Activated CD8-positive, alpha-beta memory T cell treated with anti-CD3 and anti-CD28 coated beads for 36 hours (primary cell): ENCODE measurements around the gene ADI1. TPM values are rescaled to one million over a fixed set of nuclear protein-coding genes. Genes with fewer than 3 reads are reported as not detected.
"Not testable (repeated sequence)": the region's sequence is repeated elsewhere in the genome, so short reads cannot be mapped to it uniquely, and the experiment has no call there.

Experiments
- CTCF ChIA-PET: fragments of 350-600 bp; sonication (Branson Sonifier 250); formaldehyde crosslinking; loops from one replicate; lab custom pipeline; 2021; ENCODE audit warnings: antibody characterized with exemption; lab: Charles Lee
- POLR2A ChIA-PET: fragments of 350-600 bp; sonication (Branson Sonifier 250); formaldehyde crosslinking; loops from one replicate; lab custom pipeline; 2021; ENCODE audit warnings: antibody characterized with exemption; lab: Charles Lee
- total RNA-seq, 2 experiments: library from RNA; stranded (reverse); gene quantifications; one replicate each; pipeline ENCODE4 v1.2.3, GENCODE V29; 2021

Gene ADI1
- total RNA-seq, 2 experiments from 2014 or later: 29.2 to 31.1 TPM

GRCh38 chr2:3533836-3534235 is 14.5 kb upstream of the ADI1 start:
- CTCF ChIA-PET: no interaction called here
- POLR2A ChIA-PET: no interaction called here

- POLR2A ChIA-PET: no interaction called here
These were observed 13.6 kb upstream of the ADI1 start for GRCh38 chr2:3532941-3533340.

GRCh38 chr2:3529316-3530025 is 10.1 kb upstream of the ADI1 start:
- POLR2A ChIA-PET: no interaction called here
- CTCF ChIA-PET: no interaction called here

More at GRCh38 chr2:3532941-3533340, 13.6 kb upstream of the ADI1 start:
- CTCF ChIA-PET: no interaction called here

GRCh38 chr2:3527886-3528785 is 8.8 kb upstream of the ADI1 start:
- ChIA-PET CTCF (no interaction called here), POLR2A (no interaction called here)

- ChIA-PET POLR2A (no interaction called here), CTCF (no interaction called here)
These were observed 7.5 kb upstream of the ADI1 start for GRCh38 chr2:3526871-3527270.

- ChIA-PET POLR2A (no interaction called here), CTCF (interaction anchor here (0.9 kb wide), 1 partner anchor 144 kb away, joined by 4 read pairs; the partner anchor contains the start of gene TRAPPC12)
These were observed 4.3 kb upstream of the ADI1 start for GRCh38 chr2:3523551-3524041.

- CTCF ChIA-PET: no interaction called here
- POLR2A ChIA-PET: no interaction called here
These were observed 3.7 kb upstream of the ADI1 start for GRCh38 chr2:3522961-3523421.

- POLR2A ChIA-PET: interaction anchor here (1.2 to 2.6 kb wide), 2 partner anchors 38 to 131 kb away, joined by 3 to 20 read pairs; partner anchors contain the start of gene RNASEH1
These were observed 1.3 kb upstream of the ADI1 start for GRCh38 chr2:3520591-3520990.

GRCh38 chr2:3518496-3519254 is 656 bp downstream of the ADI1 start:
- CTCF ChIA-PET: interaction anchor here (0.9 kb wide), 1 partner anchor 133 kb away, joined by 3 read pairs; no protein-coding TSS in a partner anchor
- POLR2A ChIA-PET: interaction anchor here (0.6 to 2.6 kb wide), 3 partner anchors 39 to 133 kb away, joined by 3 to 20 read pairs (median 6); partner anchors contain the start of gene RNASEH1

More at GRCh38 chr2:3520591-3520990, 1.3 kb upstream of the ADI1 start:
- CTCF ChIA-PET: no interaction called here

- ChIA-PET CTCF (interaction anchor here (0.9 kb wide), 1 partner anchor 134 kb away, joined by 3 read pairs; no protein-coding TSS in a partner anchor), POLR2A (interaction anchor here (2.6 kb wide), 1 partner anchor 40 kb away, joined by 20 read pairs; the partner anchor contains the start of gene RNASEH1)
These were observed 1.3 kb downstream of the ADI1 start for GRCh38 chr2:3517948-3518495.

GRCh38 chr2:3516831-3517230 is 2.5 kb downstream of the ADI1 start:
- POLR2A ChIA-PET: no interaction called here

GRCh38 chr2:3515438-3515837 is 3.9 kb downstream of the ADI1 start:
- CTCF ChIA-PET, POLR2A ChIA-PET: not testable (repeated sequence)

More at GRCh38 chr2:3516831-3517230, 2.5 kb downstream of the ADI1 start:
- CTCF ChIA-PET: interaction anchor here (1.0 kb wide), 1 partner anchor 134 kb away, joined by 3 read pairs; no protein-coding TSS in a partner anchor

GRCh38 chr2:3513026-3513810 is 6.1 kb downstream of the ADI1 start:
- ChIA-PET POLR2A (no interaction called here), CTCF (no interaction called here)

- ChIA-PET POLR2A (no interaction called here), CTCF (no interaction called here)
These were observed 7.2 kb downstream of the ADI1 start for GRCh38 chr2:3512086-3512485.

- CTCF ChIA-PET: no interaction called here
- POLR2A ChIA-PET: no interaction called here
These were observed 13.6 kb downstream of the ADI1 start for GRCh38 chr2:3505771-3506170.

GRCh38 chr2:3504741-3505140 is 14.6 kb downstream of the ADI1 start:
- CTCF ChIA-PET: no interaction called here
- POLR2A ChIA-PET: no interaction called here

- ChIA-PET POLR2A (no interaction called here), CTCF (no interaction called here)
These were observed 15.8 kb downstream of the ADI1 start for GRCh38 chr2:3503483-3503882.

GRCh38 chr2:3503046-3503445 is 16.3 kb downstream of the ADI1 start:
- POLR2A ChIA-PET: no interaction called here
- CTCF ChIA-PET: no interaction called here
